Retinal pigment epithelial cell (primary cell): ENCODE data around the gene POLD4.

Experiments used
- DNase-seq: peaks from one replicate; pipeline ENCODE4 v3.0.0-alpha.2; 2010; ENCODE audit warnings: low read depth
- H3K4me3 ChIP-seq: 2 replicates; pipeline ENCODE4 v1.5.1; 2011; ENCODE audit warnings: mild to moderate bottlenecking, low read length, control low read depth, moderate library complexity
- TF ChIP-seq, protein P1 (sequence below): conservative IDR thresholded peaks from 2 replicates; pipeline ENCODE4 v1.5.1; 2011; ENCODE audit warnings: low read depth, low read length, control low read depth, inconsistent platforms

The POLD4 gene

GRCh38 chr11:67372321-67372992 lies 19.1 kb upstream of the POLD4 start:
- peak overlapping the region; percentile 57 for H3K4me3 ChIP-seq
- no peak for DNase-seq
- TF ChIP-seq, protein P1, sequence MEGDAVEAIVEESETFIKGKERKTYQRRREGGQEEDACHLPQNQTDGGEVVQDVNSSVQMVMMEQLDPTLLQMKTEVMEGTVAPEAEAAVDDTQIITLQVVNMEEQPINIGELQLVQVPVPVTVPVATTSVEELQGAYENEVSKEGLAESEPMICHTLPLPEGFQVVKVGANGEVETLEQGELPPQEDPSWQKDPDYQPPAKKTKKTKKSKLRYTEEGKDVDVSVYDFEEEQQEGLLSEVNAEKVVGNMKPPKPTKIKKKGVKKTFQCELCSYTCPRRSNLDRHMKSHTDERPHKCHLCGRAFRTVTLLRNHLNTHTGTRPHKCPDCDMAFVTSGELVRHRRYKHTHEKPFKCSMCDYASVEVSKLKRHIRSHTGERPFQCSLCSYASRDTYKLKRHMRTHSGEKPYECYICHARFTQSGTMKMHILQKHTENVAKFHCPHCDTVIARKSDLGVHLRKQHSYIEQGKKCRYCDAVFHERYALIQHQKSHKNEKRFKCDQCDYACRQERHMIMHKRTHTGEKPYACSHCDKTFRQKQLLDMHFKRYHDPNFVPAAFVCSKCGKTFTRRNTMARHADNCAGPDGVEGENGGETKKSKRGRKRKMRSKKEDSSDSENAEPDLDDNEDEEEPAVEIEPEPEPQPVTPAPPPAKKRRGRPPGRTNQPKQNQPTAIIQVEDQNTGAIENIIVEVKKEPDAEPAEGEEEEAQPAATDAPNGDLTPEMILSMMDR = no peak

DNA sequence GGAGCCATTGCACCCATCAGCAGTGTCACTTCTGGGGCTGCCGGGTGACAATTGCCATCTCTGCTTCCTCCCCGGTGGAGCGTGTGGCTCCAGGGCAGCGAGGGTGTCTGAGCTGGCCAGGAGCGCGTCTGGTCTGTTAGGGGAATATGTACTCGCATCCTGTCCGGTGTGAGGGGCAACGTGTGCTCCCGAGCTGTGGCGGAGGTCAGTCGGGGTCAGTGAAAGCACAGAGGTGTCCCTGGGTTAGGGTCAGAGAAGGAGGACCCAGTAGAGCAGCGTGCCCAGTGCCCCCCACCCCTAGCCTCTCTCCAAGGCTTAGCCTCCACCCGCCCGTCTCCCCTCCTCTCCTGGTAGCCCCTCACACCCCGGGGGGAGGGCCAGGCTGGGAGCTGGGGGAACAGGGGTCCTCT lies 18.6 kb upstream of the POLD4 start:
- H3K4me3 ChIP-seq = peak overlapping the region; percentile 38
- TF ChIP-seq, protein P1 = no peak
- DNase-seq = no peak

DNA sequence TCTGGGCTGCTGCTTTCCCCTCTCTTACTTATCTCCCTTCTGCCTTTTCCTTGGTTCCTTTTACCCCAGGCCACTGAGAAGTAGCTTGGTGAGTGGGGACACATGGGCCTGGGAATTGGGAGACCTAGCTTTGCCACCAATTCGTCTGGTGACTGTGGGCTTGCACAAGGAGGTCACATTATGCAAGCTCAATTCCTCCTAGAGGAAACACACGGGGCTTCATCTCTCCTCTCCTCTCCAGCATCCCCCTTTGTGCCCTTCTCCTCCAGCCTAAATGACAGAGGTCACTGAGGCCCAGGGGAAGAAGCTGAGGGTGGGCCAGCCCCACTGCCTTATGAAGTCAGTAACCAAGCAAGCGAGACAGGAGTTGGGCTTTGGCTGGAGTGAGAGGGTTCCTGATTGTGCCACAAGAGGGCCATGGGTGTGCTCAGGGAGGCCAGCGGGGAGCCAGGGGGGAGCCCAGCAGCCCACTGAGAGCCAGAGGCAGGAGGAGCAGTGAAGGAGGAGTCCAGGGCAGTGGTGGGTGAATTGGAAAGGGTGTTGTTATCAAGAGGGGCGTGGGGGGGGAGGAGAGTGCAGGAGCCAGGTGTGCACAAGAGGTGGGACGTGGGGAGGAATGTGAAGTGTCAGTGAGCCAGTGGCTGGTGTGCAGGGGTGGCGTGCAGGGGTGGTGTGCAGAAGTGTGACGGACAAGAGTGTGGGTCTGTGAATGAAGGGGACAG lies 18.0 kb upstream of the POLD4 start:
- H3K4me3 ChIP-seq = peak overlapping the region; percentile 38
- no peak for DNase-seq
- TF ChIP-seq, protein P1 = peak; percentile 64

GRCh38 chr11:67370351-67371076 lies 17.2 kb upstream of the POLD4 start:
- no peak overlapping the region for H3K4me3 ChIP-seq
- DNase-seq = no peak
- TF ChIP-seq, protein P1 = no peak

- H3K4me3 ChIP-seq = no peak overlapping the region
- DNase-seq = no peak
- TF ChIP-seq, protein P1 = no peak
Measured at GRCh38 chr11:67369801-67370284, 16.5 kb upstream of the POLD4 start.

DNA sequence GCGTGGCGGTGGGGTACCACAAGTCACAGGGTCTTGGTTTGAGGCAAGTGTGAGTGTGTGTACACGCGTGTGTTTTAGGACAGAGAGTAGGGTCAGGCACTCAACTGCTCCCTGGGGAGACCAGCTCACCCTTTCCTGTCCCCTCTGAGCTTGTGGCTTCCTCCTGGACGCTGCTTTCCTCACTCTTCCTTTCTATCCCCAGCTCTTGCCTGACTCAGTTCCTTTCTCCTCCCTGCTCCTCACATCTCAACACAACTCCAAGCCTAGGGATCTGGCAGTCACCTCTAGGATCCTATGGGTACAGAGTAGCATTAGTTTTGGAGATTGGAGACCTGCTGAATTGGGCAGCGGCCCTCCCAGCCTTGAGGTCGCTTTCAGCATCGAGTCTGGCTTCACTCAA lies 15.9 kb upstream of the POLD4 start:
- TF ChIP-seq, protein P1 = no peak
- no peak overlapping the region for H3K4me3 ChIP-seq
- DNase-seq = no peak
